GM21737 (cell line): ENCODE results near the gene KLHL7.
"Not testable (repeated sequence)": the region's sequence is repeated elsewhere in the genome, so short reads cannot be mapped to it uniquely, and the experiment has no call there.

Experiments
- ATAC-seq: cut with Tn5 transposase; IDR thresholded peaks from one replicate; pipeline ENCODE4 v1.9.1; 2021; ENCODE audit warnings: mild to moderate bottlenecking, moderate library complexity; ENCODE audit not compliant: unreplicated experiment

Gene KLHL7

GRCh38 chr7:23214423-23214822 is 108.8 kb downstream of the KLHL7 start:
- ATAC-seq = no peak

GRCh38 chr7:23214938-23215337 is 109.4 kb downstream of the KLHL7 start:
- ATAC-seq = no peak

- no peak for ATAC-seq
Measured at GRCh38 chr7:23216021-23216420, 110.4 kb downstream of the KLHL7 start.

- no peak for ATAC-seq
Measured at GRCh38 chr7:23218196-23218595, 112.6 kb downstream of the KLHL7 start.

- no peak for ATAC-seq
Measured at GRCh38 chr7:23220690-23221305, 115.2 kb downstream of the KLHL7 start.

GRCh38 chr7:23222439-23223030 is 117.0 kb downstream of the KLHL7 start:
- ATAC-seq = no peak

GRCh38 chr7:23224364-23224763 is 118.8 kb downstream of the KLHL7 start:
- ATAC-seq = not testable (repeated sequence)

DNA sequence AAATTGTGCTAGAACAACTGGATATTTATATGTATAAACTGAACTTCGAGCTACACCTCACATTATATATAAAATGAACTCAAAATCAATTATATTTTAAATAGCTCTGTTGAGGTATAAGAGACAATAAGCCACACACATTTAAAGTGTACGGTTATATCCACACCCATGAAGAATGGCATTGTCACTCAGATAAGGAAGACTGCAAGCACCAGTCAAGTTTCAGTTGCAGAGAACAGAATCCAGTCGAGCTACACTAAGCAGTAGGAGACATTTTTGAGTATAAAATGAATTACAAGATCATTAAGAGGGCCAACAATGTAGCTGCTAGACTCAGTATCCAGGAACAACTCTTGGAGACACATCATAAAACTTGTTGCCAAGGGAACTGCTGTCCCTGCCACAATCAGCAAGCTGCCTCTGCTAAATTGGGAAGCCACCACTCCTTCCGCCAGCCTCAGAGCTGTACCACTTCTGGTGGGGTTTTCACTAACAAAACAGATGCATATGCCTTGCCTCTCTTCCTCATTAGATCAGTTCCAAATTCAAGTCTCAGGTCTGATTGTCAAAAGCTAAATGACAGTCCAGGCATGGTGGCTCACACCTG is 121.4 kb downstream of the KLHL7 start:
- ATAC-seq = no peak
